GM12878 (cell line): Measurements from ENCODE around the gene NLRP6. TPM values are rescaled to one million over a fixed set of nuclear protein-coding genes. Genes with fewer than 3 reads are reported as not detected.

Experiments
- ATAC-seq: fragments of 200-7000 bp; cut with Tn5 transposase; 3 replicates; pipeline ENCODE4 v1.9.1; 2020; ENCODE audit warnings: mild to moderate bottlenecking, moderate library complexity
- BruUV-seq: library from RNA; stranded (reverse); fragments of 400-500 nt; replicated peaks from 2 replicates; lab custom pipeline; 2021; lab: Mats Ljungman, UMichigan
- CTCF ChIA-PET: fragments of 300-600 bp; sonication (Branson Sonifier 250); formaldehyde crosslinking; extraction: SDS; loops from one replicate; lab custom pipeline; 2021; ENCODE audit warnings: inconsistent platforms; lab: Yijun Ruan, JAX
- POLR2A ChIA-PET: fragments of 350-600 bp; formaldehyde crosslinking; extraction: SDS; loops from one replicate; lab custom pipeline; 2021; ENCODE audit warnings: inconsistent platforms; lab: Charles Lee
- RAD21 ChIA-PET: fragments of 300-600 bp; sonication (Branson Sonifier 250); formaldehyde crosslinking; loops from one replicate; lab custom pipeline; 2023; ENCODE audit warnings: antibody characterized with exemption; ENCODE audit not compliant: unreplicated experiment; lab: Charles Lee
- SMC1A ChIA-PET: fragments of 300-600 bp; sonication (Branson Sonifier 250); formaldehyde crosslinking; loops from one replicate; lab custom pipeline; 2023; ENCODE audit not compliant: unreplicated experiment, uncharacterized antibody; lab: Charles Lee
- DNase-seq: peaks from one replicate; pipeline ENCODE4 v3.0.0-alpha.2; 2011; ENCODE audit warnings: low read depth, low spot score
- FAIRE-seq: peaks from 3 replicates; lab custom pipeline; 2011; peaks lifted over from hg19 to GRCh38; lab: Jason Lieb, UNC
- H2AFZ ChIP-seq: 2 replicates; pipeline ENCODE4 v1.6.0; 2011; ENCODE audit warnings: low read depth, low read length, control low read depth; ENCODE audit not compliant: control insufficient read depth
- H3K27ac ChIP-seq: 2 replicates; pipeline ENCODE4 v1.5.1; 2011; ENCODE audit warnings: control low read depth; ENCODE audit not compliant: control insufficient read depth, insufficient read depth
- H3K27me3 ChIP-seq, 2 experiments: replicated peaks in 1 of 2; 2 replicates each; pipeline versions ENCODE4 v1.6.0 to v1.6.1; 2011; ENCODE audit warnings: low read length in 1 of 2; ENCODE audit not compliant: control insufficient read depth in 2 of 2, insufficient read depth in 2 of 2
- H3K36me3 ChIP-seq, 2 experiments: 2 replicates each; pipeline ENCODE4 v1.5.1; 2011; ENCODE audit warnings: low read length in 1 of 2; ENCODE audit not compliant: control insufficient read depth in 2 of 2, insufficient read depth in 2 of 2
- H3K4me1 ChIP-seq: 2 replicates; pipeline ENCODE4 v1.6.1; 2011; ENCODE audit warnings: mild to moderate bottlenecking, low read length, moderate library complexity, mixed read lengths; ENCODE audit not compliant: control insufficient read depth, insufficient read depth
- H3K4me2 ChIP-seq: 2 replicates; pipeline ENCODE4 v1.6.0; 2011; ENCODE audit warnings: control low read depth; ENCODE audit not compliant: control insufficient read depth, insufficient read depth
- H3K4me3 ChIP-seq: fragments of 200-600 bp; sonication (generic); 2 replicates; pipeline ENCODE4 v1.5.1; 2016
- H3K79me2 ChIP-seq: 2 replicates; pipeline ENCODE4 v1.6.0; 2011; ENCODE audit warnings: low read length; ENCODE audit not compliant: control insufficient read depth, insufficient read depth
- H3K9ac ChIP-seq: 2 replicates; pipeline ENCODE4 v1.8.0; 2011; ENCODE audit warnings: low read length, control low read depth, mixed read lengths; ENCODE audit not compliant: control insufficient read depth, insufficient read depth
- H3K9me3 ChIP-seq: replicated peaks from 3 replicates; pipeline ENCODE4 v1.5.1; 2011; ENCODE audit warnings: mild to moderate bottlenecking, low read length; ENCODE audit not compliant: control insufficient read depth, insufficient read depth
- H4K20me1 ChIP-seq: 2 replicates; pipeline ENCODE4 v1.6.0; 2011; ENCODE audit not compliant: control insufficient read depth, insufficient read depth
- ATF7 ChIP-seq: fragments of 450-650 bp; IDR thresholded peaks from 2 replicates; pipeline ENCODE4 v1.6.1; 2016; ENCODE audit warnings: low read depth, mild to moderate bottlenecking
- EGR1 ChIP-seq, 2 experiments: IDR thresholded peaks; 1 replicate in 1 of 2; 2 replicates in 1 of 2; pipeline ENCODE4 v1.6.1; 2011 to 2012; ENCODE audit warnings: low read depth in 2 of 2, low read length in 2 of 2, borderline replicate concordance in 1 of 2, mild to moderate bottlenecking in 1 of 2, moderate library complexity in 1 of 2
- HDGF ChIP-seq: fragments of 450-650 bp; IDR thresholded peaks from 2 replicates; pipeline ENCODE4 v1.6.1; 2016; ENCODE audit warnings: antibody characterized with exemption
- MEF2B ChIP-seq: fragments of 450-650 bp; IDR thresholded peaks from 2 replicates; pipeline ENCODE4 v1.6.1; 2018; ENCODE audit warnings: mild to moderate bottlenecking, moderate library complexity; ENCODE audit not compliant: partially characterized antibody, poor library complexity, severe bottlenecking
- NFIC ChIP-seq: IDR thresholded peaks from 2 replicates; pipeline ENCODE4 v1.6.1; 2012; ENCODE audit warnings: low read depth, mild to moderate bottlenecking, inconsistent platforms, low read length, moderate library complexity
- SMC3 ChIP-seq: IDR thresholded peaks from 2 replicates; pipeline ENCODE4 v1.6.1; 2011; ENCODE audit warnings: low read length, improper control_type of control experiment, borderline replicate concordance
- TCF3 ChIP-seq: IDR thresholded peaks from 2 replicates; pipeline ENCODE4 v1.6.1; 2012; ENCODE audit warnings: low read depth, mild to moderate bottlenecking, low read length, borderline replicate concordance; ENCODE audit not compliant: insufficient read depth
- YY1 ChIP-seq: IDR thresholded peaks from 2 replicates; pipeline ENCODE4 v1.6.1; 2011; ENCODE audit warnings: low read depth, mild to moderate bottlenecking, low read length
- ZNF24 ChIP-seq: fragments of 450-650 bp; IDR thresholded peaks from 2 replicates; pipeline ENCODE4 v1.6.1; 2017; ENCODE audit warnings: antibody characterized with exemption, mild to moderate bottlenecking
- WGBS: methylation state at CpG from one replicate; pipeline ENCODE4 v1.1.6; 2016; ENCODE audit warnings: low lambda C conversion rate; ENCODE audit not compliant: insufficient replicate concordance, insufficient coverage; ENCODE audit errors: missing lambda C conversion rate; 5-methylcytosine and 5-hydroxymethylcytosine counted together
- in situ Hi-C: fragments of 300-500 bp; cut with MboI; formaldehyde crosslinking; loops from 9 replicates; pipeline ENCODE4 v1.14.3; 2018; ENCODE audit warnings: mixed read lengths
- intact Hi-C: fragments of 100-400 bp; cut with micrococcal nuclease; formaldehyde crosslinking; loops from one replicate; pipeline ENCODE4 v1.14.2; 2022; ENCODE audit not compliant: unreplicated experiment
- polyA plus RNA-seq, 11 experiments: library from polyadenylated mRNA; depleted of rRNA in 4 of 11; unstranded in 6 of 11; stranded (reverse) in 5 of 11; fragments of >200 nt; fragmentation: Nextera tagmentation in 4 of 11; fragmentation: Illumina TruSeq in 1 of 11; extraction: Ambion mirVana in 4 of 11; extraction: Trizol in 1 of 11; gene quantifications; 1 replicate in 1 of 11; 2 replicates in 10 of 11; pipeline versions ENCODE4 v1.2.1 to v1.2.3, GENCODE V29; 2011 to 2016; ENCODE audit warnings: inconsistent platforms in 2 of 11, missing spikeins in 2 of 11, low read depth in 1 of 11
- total RNA-seq, 4 experiments: library from RNA; depleted of rRNA in 3 of 4; stranded (reverse); fragments of >200 nt in 3 of 4; fragmentation: Illumina TruSeq in 1 of 4; extraction: Trizol in 1 of 4; gene quantifications; 2 replicates each; pipeline versions ENCODE4 v1.2.1 to v1.2.3, GENCODE V29; 2013 to 2021
- TF ChIP-seq, protein P1 (sequence below): IDR thresholded peaks from 2 replicates; pipeline ENCODE4 v1.6.1; 2012; ENCODE audit warnings: low read depth, low read length, improper control_type of control experiment
- TF ChIP-seq, protein P2 (sequence below): IDR thresholded peaks from 2 replicates; pipeline ENCODE4 v1.6.1; 2011; ENCODE audit warnings: low read depth, mild to moderate bottlenecking, low read length, moderate library complexity, borderline replicate concordance; ENCODE audit errors: extremely low read depth

NLRP6 gene
- total and polyA plus RNA-seq, 10 of the 15 experiments (the other 5 are each of a cell fraction or from before 2014, with no cell fraction given) = 0.03 to 0.11 TPM; not detected in 8

DNA sequence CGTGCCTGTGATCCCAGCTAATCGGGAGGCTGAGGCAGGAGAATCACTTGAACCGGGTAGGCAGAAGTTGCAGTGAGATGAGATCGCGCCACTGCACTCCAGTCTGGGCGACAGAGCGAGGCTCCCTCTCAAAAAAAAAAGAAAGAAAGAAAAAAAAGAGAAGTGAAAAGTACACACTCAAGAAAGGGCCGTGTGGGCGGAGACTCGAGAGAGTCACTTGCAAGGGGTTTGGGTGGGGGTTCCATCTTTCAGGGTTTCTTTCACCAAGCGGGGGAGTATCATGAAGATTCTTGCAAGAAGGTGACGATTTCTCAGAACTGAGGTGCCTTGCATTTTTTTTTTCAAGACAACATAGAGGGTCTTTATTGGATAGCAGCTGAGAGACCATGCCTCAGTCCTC, 25.2 kb downstream of the NLRP6 start (continued):
- TF ChIP-seq, protein P1, sequence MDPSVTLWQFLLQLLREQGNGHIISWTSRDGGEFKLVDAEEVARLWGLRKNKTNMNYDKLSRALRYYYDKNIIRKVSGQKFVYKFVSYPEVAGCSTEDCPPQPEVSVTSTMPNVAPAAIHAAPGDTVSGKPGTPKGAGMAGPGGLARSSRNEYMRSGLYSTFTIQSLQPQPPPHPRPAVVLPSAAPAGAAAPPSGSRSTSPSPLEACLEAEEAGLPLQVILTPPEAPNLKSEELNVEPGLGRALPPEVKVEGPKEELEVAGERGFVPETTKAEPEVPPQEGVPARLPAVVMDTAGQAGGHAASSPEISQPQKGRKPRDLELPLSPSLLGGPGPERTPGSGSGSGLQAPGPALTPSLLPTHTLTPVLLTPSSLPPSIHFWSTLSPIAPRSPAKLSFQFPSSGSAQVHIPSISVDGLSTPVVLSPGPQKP = no peak
- TF ChIP-seq EGR1 (IDR thresholded peaks at IDR 0.05; ENCODE audit: borderline replicate concordance in 1 of 2, low read depth in 2 of 2, low read length in 2 of 2) (peak in 1 of 2 experiments; percentile 77; a peak in 2 of 3 replicates), MEF2B (peak; percentile 29), HDGF (no peak), ATF7 (peak; percentile 48; the same call in 1 of the 2 replicates)

- ATAC-seq = no peak
- H3K9me3 ChIP-seq = no peaks in the 10 kb centered on the region
- H3K36me3 ChIP-seq = no peaks in the 10 kb centered on the region
- H3K27ac ChIP-seq = no peak overlapping the region
- no peak overlapping the region for H2AFZ ChIP-seq
- no peaks in the 10 kb centered on the region for H3K27me3 ChIP-seq
- no peak for DNase-seq
- H3K9ac ChIP-seq = no peak overlapping the region
- BruUV-seq = no TSS peak
- FAIRE-seq = no peak
- H3K4me3 ChIP-seq = no peak overlapping the region
- intact Hi-C loops = loop anchor here (10.0 kb wide), 1 partner anchor 141 kb away; the partner anchor contains the start of gene ANO9
- POLR2A ChIA-PET = no interaction called here
- TF ChIP-seq ZNF24 (no peak), SMC3 (no peak), YY1 (0 out of 2 replicates have a peak, but pooled peaks have one; percentile 44), TCF3 (no peak; the same call in 1 of the 2 replicates), NFIC (no peak)
- TF ChIP-seq, protein P2, sequence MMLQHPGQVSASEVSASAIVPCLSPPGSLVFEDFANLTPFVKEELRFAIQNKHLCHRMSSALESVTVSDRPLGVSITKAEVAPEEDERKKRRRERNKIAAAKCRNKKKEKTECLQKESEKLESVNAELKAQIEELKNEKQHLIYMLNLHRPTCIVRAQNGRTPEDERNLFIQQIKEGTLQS = no peak
- TF ChIP-seq, all 136 proteins: peak for 1
- WGBS = 90% methylated on average over 43 of the region's 52 CpGs
- peaks cover 20% of the 10 kb centered on the region for H3K4me1 ChIP-seq
- H3K4me2 ChIP-seq = no peak overlapping the region
- ChIA-PET SMC1A (interaction anchor here (2.8 to 3.2 kb wide), 2 partner anchors 36 to 53 kb away, joined by 11 to 18 read pairs; no protein-coding TSS in a partner anchor), RAD21 (interaction anchor here (1.4 to 2.4 kb wide), 3 partner anchors 52 to 68 kb away, joined by 3 to 19 read pairs (median 5); partner anchors contain the start of genes PSMD13 and SIRT3), CTCF (interaction anchor here (0.8 to 4.5 kb wide), 6 partner anchors 26 to 144 kb away, joined by 3 to 33 read pairs (median 8); no protein-coding TSS in a partner anchor)
- H4K20me1 ChIP-seq = no peaks in the 10 kb centered on the region
- H3K79me2 ChIP-seq = peaks cover 12% of the 10 kb centered on the region
- in situ Hi-C loops = no loop called here
Measured at GRCh38 chr11:304061-304506, 25.9 kb downstream of the NLRP6 start.
